ENCODE results near the gene CLASP1. TPM values are rescaled to one million over a fixed set of nuclear protein-coding genes. Genes with fewer than 3 reads are reported as not detected.

CLASP1 gene
- total RNA-seq, 1 donor, result 46.0 TPM

GRCh38 chr2:121653035-121653434 lies 3.8 kb upstream of the CLASP1 start:
- Histone ChIP-seq H3K4me2 (ENCODE audit: insufficient read depth, low read length) (no peak overlapping the region), H2AFZ (ENCODE audit: low read length) (no peak overlapping the region)
- TF ChIP-seq CTCF (IDR thresholded peaks at IDR 0.05; ENCODE audit: extremely low read depth, low read depth, low read length), result no peak

GRCh38 chr2:121650315-121650930 lies 1.2 kb upstream of the CLASP1 start:
- Histone ChIP-seq H2AFZ (ENCODE audit: low read length) (peak overlapping the region; percentile 100), H3K27ac (ENCODE audit: low read depth, low read length) (peak overlapping the region; percentile 98), H3K9me3 (ENCODE audit: low read depth, low read length) (no peaks in the 10 kb centered on the region), H3K4me2 (ENCODE audit: insufficient read depth, low read length) (peak overlapping the region; percentile 99), H3K79me2 (ENCODE audit: insufficient read depth, low read length) (peaks cover 60% of the 10 kb centered on the region), H4K20me1 (ENCODE audit: insufficient read depth, low read length) (peaks cover 6% of the 10 kb centered on the region), H3K27me3 (ENCODE audit: insufficient read depth, low read length) (no peaks in the 10 kb centered on the region), H3K36me3 (ENCODE audit: insufficient read depth, low read length) (no peaks in the 10 kb centered on the region), H3K4me1 (ENCODE audit: insufficient read depth, low read length) (peaks cover 15% of the 10 kb centered on the region), H3K4me3 (ENCODE audit: insufficient read depth, low read length) (peak overlapping the region; percentile 97)
- no peak for DNase-seq (ENCODE audit: insufficient read length, low spot score, missing footprints)
- no peak for TF ChIP-seq CTCF (IDR thresholded peaks at IDR 0.05; ENCODE audit: extremely low read depth, low read depth, low read length)

More at GRCh38 chr2:121653035-121653434, 3.8 kb upstream of the CLASP1 start:
- Histone ChIP-seq H3K79me2 (ENCODE audit: insufficient read depth, low read length) (peaks cover 35% of the 10 kb centered on the region), H3K27ac (ENCODE audit: low read depth, low read length) (no peak overlapping the region), H3K4me3 (ENCODE audit: insufficient read depth, low read length) (no peak overlapping the region), H3K27me3 (ENCODE audit: insufficient read depth, low read length) (no peaks in the 10 kb centered on the region), H4K20me1 (ENCODE audit: insufficient read depth, low read length) (no peaks in the 10 kb centered on the region), H3K4me1 (ENCODE audit: insufficient read depth, low read length) (peaks cover 8% of the 10 kb centered on the region), H3K9me3 (ENCODE audit: low read depth, low read length) (no peaks in the 10 kb centered on the region), H3K36me3 (ENCODE audit: insufficient read depth, low read length) (no peaks in the 10 kb centered on the region)
- DNase-seq (ENCODE audit: insufficient read length, low spot score, missing footprints), result no peak

- Histone ChIP-seq H3K27ac (ENCODE audit: low read depth, low read length) (peak overlapping the region; percentile 98), H3K36me3 (ENCODE audit: insufficient read depth, low read length) (no peaks in the 10 kb centered on the region), H3K27me3 (ENCODE audit: insufficient read depth, low read length) (no peaks in the 10 kb centered on the region), H3K4me3 (ENCODE audit: insufficient read depth, low read length) (peak overlapping the region; percentile 97), H3K4me1 (ENCODE audit: insufficient read depth, low read length) (peaks cover 15% of the 10 kb centered on the region), H3K4me2 (ENCODE audit: insufficient read depth, low read length) (peak overlapping the region; percentile 99), H2AFZ (ENCODE audit: low read length) (peak overlapping the region; percentile 100), H3K79me2 (ENCODE audit: insufficient read depth, low read length) (peaks cover 67% of the 10 kb centered on the region), H4K20me1 (ENCODE audit: insufficient read depth, low read length) (peaks cover 13% of the 10 kb centered on the region), H3K9me3 (ENCODE audit: low read depth, low read length) (no peaks in the 10 kb centered on the region)
- DNase-seq (ENCODE audit: insufficient read length, low spot score, missing footprints), result peak; percentile 91
- TF ChIP-seq CTCF (IDR thresholded peaks at IDR 0.05; ENCODE audit: extremely low read depth, low read depth, low read length), result no peak
These were observed 493 bp upstream of the CLASP1 start for GRCh38 chr2:121649596-121650314.

Measured in osteoblast (primary cell).